Measurements from ENCODE around the gene PPP4R3C. TPM values are rescaled to one million over a fixed set of nuclear protein-coding genes. Genes with fewer than 3 reads are reported as not detected.

The PPP4R3C gene
- total RNA-seq, 1 experiment from 2014 or later, result not detected

GRCh38 chrX:27446423-27446822 lies 16.7 kb downstream of the PPP4R3C start:
- no peak overlapping the region for H3K9ac ChIP-seq (ENCODE audit: low read length)
- TF ChIP-seq CTCF (conservative IDR thresholded peaks at IDR 0.05; ENCODE audit: low read depth, low read length), result no peak
- TF ChIP-seq EZH2 (IDR thresholded peaks at IDR 0.05; ENCODE audit: low read length, unreplicated experiment), result no peak
- TF ChIP-seq EZH2phosphoT487 (IDR thresholded peaks at IDR 0.05; ENCODE audit: borderline replicate concordance, low read length), result no peak
- no peak for DNase-seq
- no peaks in the 10 kb centered on the region for H3K79me2 ChIP-seq (ENCODE audit: low read length)
- no peaks in the 10 kb centered on the region for H3K36me3 ChIP-seq (ENCODE audit: low read depth, low read length)
- no peaks in the 10 kb centered on the region for H3F3A ChIP-seq (ENCODE audit: low read length, unreplicated experiment)
- no peak overlapping the region for H3K4me2 ChIP-seq (ENCODE audit: low read length)
- BruUV-seq (replicated peaks), result no TSS peak
- H2AFZ ChIP-seq (ENCODE audit: low read length), result no peak overlapping the region
- ATAC-seq, result no peak
- intact Hi-C loops (cut with micrococcal nuclease), result no loop called here
- no peaks in the 10 kb centered on the region for H3K4me1 ChIP-seq (ENCODE audit: insufficient read depth, low read length)
- no peak overlapping the region for H3K4me3 ChIP-seq (ENCODE audit: low read length)
- no peaks in the 10 kb centered on the region for H3K27me3 ChIP-seq (ENCODE audit: low read length)
- CTCF ChIA-PET, result no interaction called here
- H3K9me3 ChIP-seq (ENCODE audit: low read length), result no peaks in the 10 kb centered on the region
- H4K20me1 ChIP-seq (ENCODE audit: low read length), result no peaks in the 10 kb centered on the region
- H3K9me2 ChIP-seq (replicated peaks; ENCODE audit: low read length), result no peaks in the 10 kb centered on the region
- POLR2A ChIA-PET (ENCODE audit: unreplicated experiment), result no interaction called here
- H3K27ac ChIP-seq (ENCODE audit: low read length), result no peak overlapping the region

- no peaks in the 10 kb centered on the region for H3K79me2 ChIP-seq (ENCODE audit: low read length)
- ChIA-PET POLR2A (ENCODE audit: unreplicated experiment) (no interaction called here), CTCF (no interaction called here)
- H2AFZ ChIP-seq (ENCODE audit: low read length), result no peak overlapping the region
- intact Hi-C loops (cut with micrococcal nuclease), result no loop called here
- no peak overlapping the region for H3K9ac ChIP-seq (ENCODE audit: low read length)
- H4K20me1 ChIP-seq (ENCODE audit: low read length), result no peaks in the 10 kb centered on the region
- H3F3A ChIP-seq (ENCODE audit: low read length, unreplicated experiment), result no peaks in the 10 kb centered on the region
- no peak overlapping the region for H3K4me3 ChIP-seq (ENCODE audit: low read length)
- no peaks in the 10 kb centered on the region for H3K4me1 ChIP-seq (ENCODE audit: insufficient read depth, low read length)
- H3K27ac ChIP-seq (ENCODE audit: low read length), result no peak overlapping the region
- H3K27me3 ChIP-seq (ENCODE audit: low read length), result no peaks in the 10 kb centered on the region
- H3K9me2 ChIP-seq (replicated peaks; ENCODE audit: low read length), result no peaks in the 10 kb centered on the region
- TF ChIP-seq EZH2phosphoT487 (IDR thresholded peaks at IDR 0.05; ENCODE audit: borderline replicate concordance, low read length) (no peak), CTCF (conservative IDR thresholded peaks at IDR 0.05; ENCODE audit: low read depth, low read length) (no peak), EZH2 (IDR thresholded peaks at IDR 0.05; ENCODE audit: low read length, unreplicated experiment) (no peak)
- no peak for DNase-seq
- no peak for ATAC-seq
- H3K4me2 ChIP-seq (ENCODE audit: low read length), result no peak overlapping the region
- no peaks in the 10 kb centered on the region for H3K9me3 ChIP-seq (ENCODE audit: low read length)
- H3K36me3 ChIP-seq (ENCODE audit: low read depth, low read length), result no peaks in the 10 kb centered on the region
- BruUV-seq (replicated peaks), result no TSS peak
Measured at GRCh38 chrX:27445438-27445837, 17.7 kb downstream of the PPP4R3C start.

- no peaks in the 10 kb centered on the region for H3K36me3 ChIP-seq (ENCODE audit: low read depth, low read length)
- no peaks in the 10 kb centered on the region for H3K9me2 ChIP-seq (replicated peaks; ENCODE audit: low read length)
- no peaks in the 10 kb centered on the region for H4K20me1 ChIP-seq (ENCODE audit: low read length)
- H2AFZ ChIP-seq (ENCODE audit: low read length), result no peak overlapping the region
- no peaks in the 10 kb centered on the region for H3F3A ChIP-seq (ENCODE audit: low read length, unreplicated experiment)
- H3K4me1 ChIP-seq (ENCODE audit: insufficient read depth, low read length), result no peaks in the 10 kb centered on the region
- H3K4me3 ChIP-seq (ENCODE audit: low read length), result no peak overlapping the region
- H3K27me3 ChIP-seq (ENCODE audit: low read length), result no peaks in the 10 kb centered on the region
- DNase-seq, result no peak
- BruUV-seq (replicated peaks), result no TSS peak
- no peak for ATAC-seq
- no peak overlapping the region for H3K27ac ChIP-seq (ENCODE audit: low read length)
- intact Hi-C loops (cut with micrococcal nuclease), result no loop called here
- H3K9ac ChIP-seq (ENCODE audit: low read length), result no peak overlapping the region
- CTCF ChIA-PET, result no interaction called here
- POLR2A ChIA-PET (ENCODE audit: unreplicated experiment), result no interaction called here
- H3K9me3 ChIP-seq (ENCODE audit: low read length), result no peaks in the 10 kb centered on the region
- no peak overlapping the region for H3K4me2 ChIP-seq (ENCODE audit: low read length)
- no peak for TF ChIP-seq EZH2 (IDR thresholded peaks at IDR 0.05; ENCODE audit: low read length, unreplicated experiment)
- TF ChIP-seq CTCF (conservative IDR thresholded peaks at IDR 0.05; ENCODE audit: low read depth, low read length), result no peak
- TF ChIP-seq EZH2phosphoT487 (IDR thresholded peaks at IDR 0.05; ENCODE audit: borderline replicate concordance, low read length), result no peak
- H3K79me2 ChIP-seq (ENCODE audit: low read length), result no peaks in the 10 kb centered on the region
Measured at GRCh38 chrX:27444093-27444908, 18.8 kb downstream of the PPP4R3C start.
